ENCODE results near the gene GAMT.
"Not testable (repeated sequence)": the region's sequence is repeated elsewhere in the genome, so short reads cannot be mapped to it uniquely, and the experiment has no call there.

The GAMT gene

GRCh38 chr19:1434040-1434366 is 32.7 kb upstream of the GAMT start:
- DNase-seq, result no peak

DNA sequence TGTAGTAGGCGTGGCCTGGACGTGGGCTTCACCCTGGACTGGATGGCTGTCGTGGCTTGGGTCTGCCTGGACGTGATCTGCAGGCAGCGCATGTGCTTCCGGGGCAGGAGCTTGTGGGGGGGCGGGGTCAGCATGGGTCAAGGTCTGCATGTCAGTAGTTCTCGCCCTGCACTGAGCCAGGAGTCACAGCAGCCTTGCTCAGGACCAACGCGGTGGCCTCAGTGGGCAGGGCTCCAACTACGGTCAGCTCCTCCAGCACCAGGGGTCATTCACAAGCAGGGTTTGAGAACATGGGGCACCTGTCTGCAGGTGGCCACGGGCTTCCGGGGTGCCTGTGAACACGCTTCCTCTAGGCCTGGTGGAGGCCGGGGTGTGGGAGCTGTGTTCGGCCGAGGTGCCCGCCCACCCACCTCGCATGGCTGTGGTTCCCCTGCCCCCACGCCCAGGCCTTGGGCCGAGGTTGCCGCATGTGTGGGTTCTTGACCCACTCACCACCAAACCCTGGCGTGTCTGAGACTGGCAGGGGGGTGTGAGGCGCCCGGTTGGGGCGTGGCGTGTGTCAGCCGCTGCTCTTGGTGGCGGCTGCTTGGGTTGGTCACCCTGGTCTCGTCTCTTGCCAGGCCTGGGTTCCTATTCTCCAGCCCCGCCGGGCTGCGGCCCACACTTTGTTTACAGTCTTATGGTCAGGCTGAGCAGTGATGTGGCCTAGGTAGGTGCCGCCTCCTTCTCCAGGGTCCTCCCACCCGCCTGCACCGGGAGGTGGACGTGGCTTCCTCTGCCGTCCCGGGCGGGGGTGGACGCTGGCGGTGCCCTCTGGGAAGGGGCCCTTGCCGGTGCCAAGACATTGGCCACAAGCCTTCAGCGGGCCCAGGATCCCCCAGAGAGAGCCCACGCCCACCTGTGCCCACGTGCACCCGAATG is 32.0 kb upstream of the GAMT start:
- DNase-seq, result no peak

- DNase-seq, result no peak
Measured at GRCh38 chr19:1432507-1432887, 31.2 kb upstream of the GAMT start.

- DNase-seq, result no peak
Measured at GRCh38 chr19:1431759-1432506, 30.6 kb upstream of the GAMT start.

- no peak for DNase-seq
Measured at GRCh38 chr19:1430246-1430645, 28.9 kb upstream of the GAMT start.

DNA sequence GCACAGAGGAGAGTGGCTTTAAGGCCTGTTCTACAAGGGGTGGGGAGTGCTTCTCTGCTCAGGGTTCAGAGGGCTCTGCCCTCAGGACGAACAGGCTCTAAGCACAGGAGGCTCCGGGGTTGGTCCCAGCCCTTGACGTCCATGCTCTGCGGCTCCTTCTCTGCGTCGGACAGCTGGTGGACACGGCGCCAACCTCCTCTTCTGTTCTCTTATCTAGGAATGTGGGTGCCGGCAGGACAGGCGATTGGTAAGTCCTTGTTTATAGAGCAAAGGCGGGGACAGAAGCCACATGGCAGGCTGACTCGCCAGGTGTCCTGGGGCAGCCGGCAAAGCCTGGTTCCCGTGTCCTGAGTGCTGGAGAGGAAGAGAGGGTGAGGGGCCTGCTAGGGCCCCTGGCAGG is 28.4 kb upstream of the GAMT start:
- no peak for DNase-seq

GRCh38 chr19:1428738-1429391 is 27.5 kb upstream of the GAMT start:
- DNase-seq, result no peak

DNA sequence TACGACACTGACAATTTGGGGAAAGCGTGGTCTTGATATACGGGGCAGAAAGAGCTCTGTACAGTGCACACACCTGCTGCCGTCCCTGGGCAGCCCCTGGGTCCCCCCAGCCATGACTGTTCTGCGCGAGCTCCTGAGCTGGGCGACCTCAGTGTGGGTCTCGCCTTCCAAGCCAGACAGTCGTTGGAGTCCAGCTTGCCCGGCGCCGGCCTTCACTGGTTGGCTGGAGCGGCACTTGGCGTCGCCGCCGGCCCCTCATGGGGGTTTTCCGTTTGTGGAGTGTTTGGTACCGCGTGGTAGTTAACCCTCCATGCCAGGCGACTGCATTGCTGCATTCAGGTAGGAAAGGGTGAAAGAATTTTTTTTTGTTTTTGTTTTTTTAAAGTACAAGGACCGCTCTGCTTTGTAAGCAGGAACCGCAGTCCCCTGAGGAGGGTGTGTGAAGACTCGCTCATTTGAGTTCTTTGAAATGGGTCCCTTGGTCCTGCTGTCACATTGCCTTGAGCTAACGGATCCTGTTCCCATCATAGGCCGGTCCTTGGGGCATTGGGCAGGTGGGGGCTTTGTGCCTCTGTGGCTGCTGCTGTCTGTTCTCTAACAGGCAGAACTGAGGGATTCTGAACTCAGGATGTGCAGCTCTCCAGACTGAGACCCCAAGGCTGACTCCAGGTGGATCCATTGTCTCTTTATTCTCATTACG is 26.0 kb upstream of the GAMT start:
- peak in 11 of 56 donors; percentile 7 to 57 (median 29) for DNase-seq

- DNase-seq, result no peak
Measured at GRCh38 chr19:1426736-1427135, 25.4 kb upstream of the GAMT start.

- DNase-seq, result no peak
Measured at GRCh38 chr19:1425902-1426301, 24.6 kb upstream of the GAMT start.

DNA sequence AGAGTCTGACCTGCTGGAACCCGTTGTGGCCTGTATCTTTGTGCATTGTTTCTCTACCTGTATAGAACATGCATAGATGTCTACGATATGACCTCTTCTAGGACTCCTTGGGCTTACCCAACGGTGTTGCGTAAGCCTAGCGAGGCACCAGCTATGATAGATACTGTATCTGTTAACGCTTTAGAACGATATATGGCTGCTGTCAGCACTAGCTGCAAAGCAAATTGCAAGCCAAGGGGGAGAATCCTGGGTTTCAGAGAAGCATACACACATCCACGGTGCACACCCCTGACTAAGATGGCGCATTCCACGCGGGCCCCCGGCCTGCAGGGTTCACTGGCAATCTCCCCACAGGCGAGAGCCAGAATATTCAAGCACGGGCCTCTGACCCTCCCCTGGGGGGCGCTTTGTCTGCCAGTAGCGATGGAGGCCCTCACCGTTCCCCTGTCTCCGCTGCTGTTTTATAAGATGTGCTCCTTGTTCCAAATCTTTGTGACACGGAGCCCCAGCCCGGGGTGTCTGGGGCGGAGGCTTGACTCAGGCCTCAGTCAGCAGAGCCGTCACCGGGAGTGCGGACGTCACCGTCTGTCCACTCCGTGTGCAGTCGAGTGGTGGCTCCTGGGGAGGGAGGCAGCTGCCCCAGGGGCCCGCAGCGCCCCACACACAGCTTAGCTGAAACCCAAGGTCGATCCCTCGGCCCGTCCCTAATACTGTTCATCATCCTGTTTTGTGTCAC is 23.9 kb upstream of the GAMT start:
- no peak for DNase-seq

DNA sequence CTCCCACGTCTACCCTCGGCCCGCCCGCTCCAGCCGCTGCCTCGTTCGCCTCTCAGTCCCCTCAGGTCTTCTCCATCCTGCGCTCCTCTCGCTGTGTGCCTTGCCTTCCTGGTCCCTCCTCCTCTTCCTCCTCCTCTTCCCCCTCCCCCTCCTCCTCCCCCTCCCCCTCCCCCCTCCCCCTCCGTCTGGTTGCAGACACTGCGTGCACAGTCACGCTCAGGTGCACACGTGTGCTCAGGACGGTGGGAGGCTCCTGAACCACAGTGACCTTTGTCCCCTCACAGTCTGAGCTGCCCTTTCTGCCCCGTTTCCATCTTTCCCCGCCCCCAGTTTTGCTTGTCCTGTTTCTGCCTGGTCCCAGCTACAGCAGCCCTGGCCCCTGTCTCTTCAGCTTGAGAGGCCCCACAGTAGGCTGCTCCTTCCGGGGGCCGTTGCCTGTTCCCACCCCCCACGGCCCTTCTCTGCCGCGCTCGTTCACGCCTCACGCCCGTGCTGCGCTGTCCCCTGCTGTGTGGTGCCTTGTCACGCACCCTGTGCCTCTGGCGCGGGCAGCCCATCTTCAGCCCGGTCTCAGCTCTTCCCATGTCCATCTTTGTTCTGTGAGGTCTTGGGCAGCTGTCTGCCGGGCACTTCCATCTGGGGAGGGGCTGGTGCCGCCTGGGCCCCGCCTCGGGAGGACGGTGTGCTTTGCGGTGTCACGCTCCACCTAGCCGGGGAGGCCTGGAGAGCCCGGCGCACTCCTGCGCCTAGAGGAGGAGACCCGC is 23.0 kb upstream of the GAMT start:
- no peak for DNase-seq

DNA sequence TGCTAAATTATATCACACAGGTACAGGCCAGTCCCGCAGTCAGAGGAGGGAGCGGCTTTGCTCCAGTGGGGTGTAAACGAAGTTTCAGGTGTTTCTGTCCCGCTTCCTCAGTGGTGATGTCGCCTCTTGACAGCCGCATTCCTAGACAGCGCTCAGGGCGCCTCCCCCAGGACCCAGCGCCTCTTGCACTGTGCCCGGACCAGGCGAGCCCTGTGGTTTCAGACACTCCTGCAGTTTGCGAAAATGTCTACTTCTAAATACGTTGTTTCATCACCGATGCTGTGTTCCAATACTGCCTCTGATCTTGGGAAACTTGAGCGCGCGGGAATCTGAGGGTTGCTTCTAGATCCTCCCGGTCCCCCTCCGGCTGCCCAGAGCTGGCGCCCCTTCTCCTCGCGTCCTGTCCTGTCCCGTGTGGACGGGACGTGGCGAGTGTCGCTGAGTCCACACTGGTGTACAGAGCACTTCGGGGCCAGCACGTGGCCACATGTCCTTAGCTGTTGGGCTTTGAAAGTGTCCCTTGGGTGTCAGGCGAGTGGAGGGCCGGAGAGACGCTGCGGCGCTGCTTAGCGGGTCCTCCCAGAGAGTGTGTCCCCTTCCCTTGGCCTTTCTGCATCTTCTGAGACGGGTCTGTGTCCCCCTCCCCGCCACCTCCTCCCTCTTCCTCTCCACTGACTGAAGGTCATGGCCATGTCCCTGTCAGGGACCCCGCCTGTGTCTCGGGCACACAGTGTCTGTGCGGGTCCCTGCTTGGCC is 22.3 kb upstream of the GAMT start:
- no peak for DNase-seq

DNA sequence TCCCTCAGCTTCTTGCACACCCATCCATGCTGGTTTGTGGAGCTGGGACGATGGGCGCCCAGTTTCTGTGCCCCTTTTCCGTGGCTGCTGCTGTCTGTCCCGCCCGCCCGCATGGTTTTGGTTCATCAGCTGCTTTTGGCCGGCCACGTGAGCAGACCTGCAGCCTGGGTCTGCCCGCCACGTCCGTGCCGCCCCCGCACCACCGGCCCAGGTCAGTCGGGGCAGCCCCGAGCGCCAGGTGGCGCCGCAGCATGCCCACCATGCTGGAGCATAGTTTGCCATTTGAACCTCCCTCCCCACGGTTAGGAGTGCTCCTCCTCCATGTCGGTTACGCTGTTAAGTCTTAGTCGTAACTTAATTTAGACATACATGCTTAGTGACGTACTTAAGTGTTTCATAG is 21.6 kb upstream of the GAMT start:
- no peak for DNase-seq

DNA sequence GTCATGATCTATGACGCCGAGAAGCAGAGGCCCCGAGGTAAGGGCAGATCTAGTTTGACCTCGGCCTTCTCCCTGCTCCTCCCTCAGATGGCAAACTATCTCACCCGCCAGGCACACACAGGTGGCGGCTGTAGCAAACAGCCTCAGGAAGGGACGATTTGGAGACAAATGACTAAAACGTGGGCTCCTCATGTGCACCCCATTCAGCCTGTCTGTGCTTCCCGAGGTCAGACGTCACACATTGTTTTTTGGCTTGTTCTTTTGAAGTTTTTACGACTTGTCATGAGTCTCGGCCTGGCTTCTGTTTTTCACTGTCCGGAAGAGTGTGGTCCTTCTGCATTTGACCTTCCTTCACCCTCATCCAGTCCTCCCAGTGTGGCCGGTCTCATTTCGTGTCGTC is 21.0 kb upstream of the GAMT start:
- DNase-seq, result no peak

- no peak for DNase-seq
Measured at GRCh38 chr19:1421958-1422305, 20.6 kb upstream of the GAMT start.

- no peak for DNase-seq
Measured at GRCh38 chr19:1421218-1421957, 20.0 kb upstream of the GAMT start.

DNA sequence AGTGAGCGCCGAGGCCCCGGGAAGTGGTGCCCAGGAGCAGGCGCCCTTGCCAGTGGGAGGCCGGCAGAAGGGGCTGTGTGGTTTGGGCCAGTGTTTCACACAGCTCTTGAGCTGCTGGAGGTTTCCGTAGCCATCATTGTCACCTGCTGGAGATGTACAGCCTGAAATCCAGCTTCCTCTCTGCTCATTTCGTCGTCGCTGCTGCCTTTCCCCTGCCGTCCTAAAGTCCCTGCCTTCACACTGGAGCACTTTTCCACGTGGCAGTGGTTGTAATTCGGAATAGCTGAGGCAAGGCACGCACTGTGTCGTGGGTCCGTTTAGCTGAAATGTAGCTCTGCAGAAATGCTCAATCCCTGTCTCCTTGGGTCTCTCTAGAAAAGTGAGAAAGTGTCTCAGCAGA is 19.2 kb upstream of the GAMT start:
- DNase-seq, result peak in 1 of 56 donors; percentile 30

GRCh38 chr19:1420085-1420484 is 18.7 kb upstream of the GAMT start:
- DNase-seq, result not testable (repeated sequence)

Data from nucleus accumbens (tissue), 56 donors.